Left forelimb (tissue), 1 donor: ENCODE measurements around the gene MYO5A.
"Not testable (repeated sequence)": the region's sequence is repeated elsewhere in the genome, so short reads cannot be mapped to it uniquely, and the experiment has no call there.

ENCODE experiments used
- DNase-seq: peaks from one replicate; pipeline ENCODE4 v3.0.0-alpha.2; 2018; ENCODE audit warnings: low spot score

The MYO5A gene

DNA sequence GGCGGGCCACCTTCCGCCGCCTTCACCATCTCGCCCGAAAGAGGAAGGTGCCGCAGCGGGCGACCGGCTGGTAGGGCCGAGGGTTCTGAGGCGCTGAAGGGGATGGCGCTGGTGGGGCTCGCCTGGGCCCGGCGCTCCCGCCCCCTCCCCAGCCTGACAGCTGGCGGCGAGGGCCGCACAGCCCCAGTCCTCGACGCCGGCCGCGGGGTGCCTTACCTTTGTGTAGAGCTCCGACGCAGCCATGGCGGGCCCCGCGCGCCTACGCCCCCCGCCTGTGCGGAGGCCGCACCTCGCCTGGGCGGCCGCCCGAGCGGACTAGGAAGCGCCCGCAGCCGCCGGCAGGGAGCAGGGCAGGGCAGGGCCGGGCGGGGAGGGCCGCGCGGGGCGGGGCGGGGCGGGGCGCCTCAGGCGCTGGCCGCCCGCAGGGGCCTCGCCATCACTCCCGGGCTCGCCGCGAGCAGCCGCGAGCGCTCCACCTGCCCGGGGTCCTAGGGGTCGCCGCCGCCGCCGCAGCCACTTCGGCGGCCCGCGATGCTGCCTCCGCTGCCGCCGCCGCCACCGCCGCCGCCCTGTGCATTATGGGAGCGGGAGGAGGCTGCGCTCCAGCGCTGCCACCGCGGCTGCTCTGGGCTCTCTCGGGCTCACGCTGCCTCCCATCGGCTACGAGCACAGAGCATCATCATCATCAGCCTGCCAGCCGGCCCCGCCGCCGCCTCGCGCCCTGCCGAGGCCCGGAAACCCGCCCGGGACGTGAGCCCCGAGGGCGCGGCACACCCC, at the start of gene MYO5A:
TSS of gene MYO5A (minus strand) at position 317 of the 777 bp plus-strand sequence. CDS start at position 243, 74 bp downstream.
- peak; percentile 79 for DNase-seq

DNA sequence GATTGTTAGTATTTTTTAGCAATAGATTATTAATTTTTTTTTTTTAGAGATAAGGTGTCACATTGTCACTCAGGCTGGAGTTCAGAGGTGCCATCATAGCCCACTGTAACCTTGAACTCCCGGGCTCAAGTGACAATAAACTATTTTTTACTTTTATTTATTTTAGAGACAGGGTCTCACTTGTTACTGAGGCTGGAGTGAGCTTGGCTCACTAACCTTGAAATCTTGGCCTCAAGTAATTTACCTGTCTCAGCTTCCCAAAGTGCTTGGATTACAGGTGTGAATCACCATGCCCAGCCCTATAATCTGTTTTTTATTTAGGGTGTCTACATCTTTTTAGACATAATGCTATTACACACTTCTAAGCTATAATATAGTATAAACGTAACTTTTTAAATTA, 48.0 kb upstream of the MYO5A start:
- no peak for DNase-seq

DNA sequence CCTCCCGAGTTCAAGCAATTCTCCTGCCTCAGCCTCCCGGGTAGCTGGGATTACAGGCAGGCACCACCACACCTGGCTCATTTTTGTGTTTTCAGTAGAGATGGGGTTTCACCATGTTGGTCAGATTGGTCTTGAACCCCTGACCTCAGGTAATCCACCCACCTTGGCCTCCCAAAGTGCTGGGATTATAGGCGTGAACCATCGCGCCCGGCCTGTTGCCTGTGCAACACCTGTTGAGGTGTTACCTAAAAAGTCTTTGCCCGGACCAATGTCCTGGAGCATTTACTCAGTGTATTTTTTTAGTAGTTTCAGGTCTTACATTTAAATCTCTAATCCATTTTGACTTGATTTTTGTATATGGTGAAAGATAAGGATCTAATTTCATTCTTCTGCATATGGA, 46.9 kb upstream of the MYO5A start:
- DNase-seq = not testable (repeated sequence)

DNA sequence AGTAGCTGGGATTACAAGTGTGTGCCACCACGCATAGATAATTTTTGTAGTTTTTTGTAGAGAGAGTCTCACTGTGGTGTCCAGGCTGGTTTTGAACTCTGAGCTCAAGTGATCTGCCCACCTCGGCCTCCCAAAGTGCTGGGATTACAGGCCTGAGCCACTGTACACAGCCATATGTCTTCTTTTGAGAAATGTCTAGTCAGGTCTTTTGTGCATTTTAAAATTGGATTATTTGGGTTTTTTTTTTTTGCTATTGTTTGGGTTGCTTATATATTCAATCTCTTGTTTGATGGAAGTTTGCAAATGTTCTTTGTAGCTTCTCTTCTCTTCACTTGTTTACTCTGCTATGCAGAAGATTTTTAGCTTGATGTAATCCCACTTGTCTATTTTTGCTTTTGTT, 46.4 kb upstream of the MYO5A start:
- no peak for DNase-seq

DNA sequence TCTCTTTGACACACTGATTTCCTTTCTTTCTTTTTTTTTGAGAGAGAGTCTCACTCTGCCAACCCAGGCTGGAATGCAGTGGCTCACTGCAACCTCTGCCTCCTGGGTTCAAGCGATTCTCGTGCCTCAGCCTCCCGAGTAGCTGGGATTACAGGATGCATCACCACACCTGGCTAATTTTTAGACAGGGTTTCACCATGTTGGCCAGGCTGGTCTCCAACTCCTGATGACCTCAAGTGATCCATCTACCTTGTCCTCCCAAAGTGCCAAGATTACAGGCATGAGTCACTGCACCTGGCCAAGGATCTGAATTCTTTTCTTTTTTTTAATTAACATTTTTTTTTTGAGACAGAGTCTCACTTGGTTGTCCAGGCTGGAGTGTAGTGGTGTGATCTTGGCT, 45.9 kb upstream of the MYO5A start:
- not testable (repeated sequence) for DNase-seq

DNA sequence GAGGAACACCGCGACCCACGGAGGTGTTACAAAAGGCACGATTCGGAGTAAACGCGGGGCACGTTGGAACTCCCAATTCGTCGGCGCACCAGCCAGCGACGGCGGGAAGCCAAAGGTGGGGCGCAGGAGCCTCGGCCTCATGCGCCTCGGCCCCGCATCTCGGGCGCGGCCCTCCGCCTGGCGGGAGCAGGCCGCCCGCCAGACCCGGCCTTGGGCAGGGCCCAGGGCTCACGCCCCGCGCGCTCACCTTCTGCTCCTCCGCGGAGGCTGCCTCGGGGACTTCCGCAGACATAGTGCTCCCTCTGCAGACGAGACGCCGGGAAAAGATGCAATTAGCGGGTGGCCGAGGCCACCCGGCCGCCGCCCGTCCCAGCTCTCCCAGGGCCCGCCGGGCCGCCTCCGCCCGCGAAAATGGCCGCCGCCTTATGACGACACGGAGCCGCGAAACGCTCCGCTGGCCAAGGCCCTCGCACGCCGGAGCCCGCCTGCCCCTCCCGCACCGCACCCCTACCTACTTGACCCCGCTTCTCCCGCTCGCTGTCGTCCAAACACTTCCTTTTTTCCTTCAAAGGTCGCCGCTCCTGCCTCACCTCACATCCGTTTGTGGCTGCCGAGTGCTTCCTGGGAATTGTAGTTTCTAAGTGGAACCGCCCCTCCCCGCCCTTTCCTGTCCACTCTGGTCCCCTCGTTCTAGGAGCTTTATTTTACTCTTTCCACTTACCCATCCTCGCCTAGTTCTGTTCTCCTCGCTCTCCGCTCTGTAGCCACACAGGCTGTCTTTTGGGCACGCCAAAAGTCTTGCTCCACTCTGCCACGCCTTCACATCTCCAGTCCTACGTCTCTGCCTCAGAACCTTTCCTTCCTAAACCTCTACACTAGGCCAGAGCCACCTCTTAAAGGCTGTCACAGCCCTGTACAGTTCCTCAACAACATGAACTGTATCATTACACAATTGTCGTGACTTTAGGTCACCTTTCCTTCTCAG, 40.2 kb upstream of the MYO5A start, which contains the start of gene ARPP19:
TSS of gene ARPP19 (minus strand) at position 430 of the 985 bp plus-strand sequence. CDS start at position 292, 138 bp downstream.
- DNase-seq = peak; percentile 90

DNA sequence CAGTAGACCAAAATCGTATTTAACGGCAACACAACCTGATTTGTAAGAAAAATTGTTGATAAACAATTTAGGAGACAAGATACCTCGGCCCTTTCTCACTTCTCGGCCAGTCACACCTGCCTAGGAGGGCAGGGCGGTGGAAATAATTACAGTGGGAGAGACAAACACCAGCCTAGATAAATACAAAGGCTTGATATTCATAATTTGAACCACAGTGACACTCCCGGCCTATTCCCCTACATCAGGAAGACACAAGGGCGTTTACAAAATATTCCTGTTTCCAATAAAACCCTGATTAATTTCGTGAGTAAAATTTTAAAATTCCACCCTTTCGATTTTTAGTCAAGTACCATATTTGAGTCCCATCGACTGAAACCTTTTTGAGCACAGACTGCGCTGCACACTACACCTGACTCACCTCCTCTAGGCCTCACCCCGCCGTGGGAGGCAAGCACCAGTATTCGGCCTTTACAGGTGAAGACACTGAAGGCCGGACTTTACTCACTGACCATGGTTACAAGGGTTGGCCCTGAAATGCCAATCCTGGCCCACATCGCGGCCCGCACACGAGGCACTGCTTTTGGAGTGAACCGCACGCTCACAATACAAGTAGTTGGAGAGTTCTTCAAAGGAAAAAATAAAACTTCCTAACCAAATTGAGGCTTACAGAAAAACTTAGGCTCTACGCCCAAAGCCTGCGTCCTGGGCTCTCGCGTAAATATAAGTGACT, 39.4 kb upstream of the MYO5A start:
- DNase-seq = peak; percentile 70

DNA sequence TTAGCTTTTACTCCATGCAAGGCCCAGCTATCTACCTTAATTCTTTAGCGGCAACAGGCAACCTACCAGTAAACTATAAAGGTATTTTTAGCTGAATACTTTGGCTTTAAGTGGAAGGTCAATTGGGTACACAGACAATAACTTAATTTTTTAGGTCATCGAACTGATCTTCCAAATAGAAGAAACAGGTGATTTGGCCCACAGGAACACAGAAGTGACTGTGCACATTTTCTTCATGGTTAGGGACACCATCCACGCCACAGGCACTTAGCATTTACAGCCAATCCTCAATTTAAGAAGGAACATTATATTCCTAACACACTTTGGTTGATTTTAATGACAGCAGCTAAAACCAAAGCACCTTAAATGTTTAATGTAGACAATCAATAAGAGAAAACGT, 38.2 kb upstream of the MYO5A start:
- DNase-seq = no peak

DNA sequence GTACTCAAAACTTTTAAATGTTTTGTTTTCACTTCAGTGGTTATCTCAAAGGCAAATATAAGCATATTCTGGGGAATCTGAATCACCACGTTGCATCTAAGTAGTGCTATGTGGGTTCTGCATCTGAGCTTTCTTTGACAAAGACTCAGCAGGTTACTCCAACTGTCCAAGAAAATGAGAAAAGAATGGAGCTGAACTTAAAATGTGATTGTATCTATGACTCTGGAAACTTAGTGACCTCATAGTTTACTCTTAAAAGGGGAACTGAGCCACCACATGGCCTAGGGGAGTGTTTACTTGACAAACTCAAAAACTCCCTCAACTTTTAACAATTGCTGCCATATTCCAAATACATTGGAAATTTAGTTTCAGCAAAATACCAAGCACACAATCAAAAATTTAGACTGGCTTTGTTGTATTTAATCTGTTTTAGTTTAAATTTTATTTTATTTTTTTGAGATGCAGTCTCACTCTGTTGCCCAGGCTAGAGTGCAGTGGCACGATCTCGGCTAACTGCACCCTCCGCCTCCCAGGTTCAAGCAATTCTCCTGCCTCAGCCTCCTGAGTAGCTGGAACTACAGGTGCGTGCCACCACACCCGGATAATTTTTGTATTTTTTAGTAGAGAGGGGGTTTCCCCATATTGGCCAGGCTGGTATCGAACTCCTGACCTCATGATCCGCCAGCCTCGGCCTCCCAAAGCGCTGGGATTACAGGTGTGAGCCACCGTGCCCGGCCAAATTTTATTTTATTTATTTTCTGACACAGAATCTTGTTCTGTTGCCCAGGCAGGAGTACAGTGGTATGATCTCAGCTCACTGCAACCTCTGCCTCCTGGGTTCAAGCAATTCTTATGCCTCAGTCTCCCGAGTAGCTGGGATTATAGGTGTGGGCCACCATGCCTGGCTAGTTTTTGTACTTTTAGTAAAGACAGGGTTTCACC, 37.0 kb upstream of the MYO5A start:
- not testable (repeated sequence) for DNase-seq

DNA sequence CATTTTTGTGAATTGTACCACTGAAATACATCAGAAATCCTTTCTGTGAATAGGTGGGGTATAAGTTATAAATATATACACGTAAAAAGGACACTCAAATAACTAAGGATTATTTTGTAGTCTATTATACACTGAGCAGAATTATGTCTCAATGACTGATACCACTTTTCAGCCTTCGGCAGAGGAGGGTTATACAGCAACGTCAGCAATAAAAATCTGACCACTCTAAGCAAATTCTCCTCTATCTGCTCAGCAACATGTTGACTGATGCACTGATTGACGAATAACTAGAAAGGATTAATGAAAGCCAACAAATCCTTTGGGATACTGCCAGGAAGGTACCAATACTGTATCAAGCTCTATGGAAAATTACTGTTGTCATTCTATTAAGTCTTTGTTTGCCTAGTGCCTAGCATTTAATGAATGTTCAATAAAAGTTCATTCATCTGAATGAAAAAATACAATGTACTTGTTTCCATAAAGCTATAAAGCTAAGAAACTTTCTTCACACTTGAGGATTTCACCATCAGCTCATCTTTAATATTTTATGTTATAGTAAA, 34.9 kb upstream of the MYO5A start:
- no peak for DNase-seq

DNA sequence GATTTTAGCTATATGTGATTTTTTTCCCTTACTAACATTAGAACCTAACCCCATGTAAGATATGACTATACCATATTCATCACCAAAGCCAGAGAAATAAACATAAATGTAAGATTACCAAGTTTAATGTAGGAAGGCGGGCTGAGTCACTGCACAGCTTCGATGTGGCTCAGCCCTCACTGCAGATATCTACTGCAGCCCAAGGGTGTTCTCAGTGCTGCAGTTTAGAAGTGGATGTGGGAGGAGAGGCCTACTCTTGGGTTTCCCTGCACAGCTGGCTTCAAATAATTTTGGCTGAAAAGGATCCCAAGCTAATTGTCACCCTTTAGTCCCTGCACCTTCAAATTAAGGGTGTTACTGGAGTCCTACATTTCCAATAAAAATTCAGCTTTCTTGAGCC, 30.9 kb upstream of the MYO5A start:
- DNase-seq = no peak

DNA sequence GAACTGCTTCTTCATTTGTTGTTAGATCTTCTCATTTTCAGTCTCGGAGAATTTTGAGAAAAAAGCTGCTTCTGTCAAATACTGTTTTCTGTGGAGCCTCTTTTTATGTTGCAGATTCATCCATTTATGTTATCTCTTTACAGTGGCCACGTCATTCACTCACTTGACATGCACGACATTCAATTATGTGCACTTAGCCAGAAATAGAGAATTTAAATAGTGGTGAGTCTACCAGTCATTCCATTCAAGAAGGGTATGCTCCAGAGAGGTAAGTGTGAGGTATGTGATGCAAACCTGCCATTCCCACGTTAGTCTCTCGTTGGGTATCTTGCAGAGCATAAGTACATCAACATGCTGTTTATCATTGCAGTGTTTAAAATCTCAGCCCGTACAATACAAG, 30.3 kb upstream of the MYO5A start:
- no peak for DNase-seq

DNA sequence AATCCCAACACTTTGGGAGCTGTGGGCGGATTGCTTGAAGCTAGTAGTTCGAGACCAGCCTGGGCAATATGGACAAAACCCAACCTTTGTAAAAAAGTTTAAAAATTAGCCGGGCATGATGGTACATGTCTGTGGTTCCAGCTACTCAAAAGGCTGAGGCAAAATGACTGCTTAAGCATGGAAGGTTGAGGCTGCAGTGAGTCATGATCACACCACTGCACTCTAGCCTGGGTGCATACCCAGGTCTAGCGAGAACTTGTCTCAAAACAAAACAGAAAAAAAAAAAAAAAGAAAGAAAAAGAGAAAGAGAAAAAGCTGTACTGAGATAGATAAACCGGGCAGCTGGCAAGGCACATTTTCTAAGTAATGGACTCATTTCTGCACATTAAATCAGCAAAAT, 29.5 kb upstream of the MYO5A start:
- no peak for DNase-seq

DNA sequence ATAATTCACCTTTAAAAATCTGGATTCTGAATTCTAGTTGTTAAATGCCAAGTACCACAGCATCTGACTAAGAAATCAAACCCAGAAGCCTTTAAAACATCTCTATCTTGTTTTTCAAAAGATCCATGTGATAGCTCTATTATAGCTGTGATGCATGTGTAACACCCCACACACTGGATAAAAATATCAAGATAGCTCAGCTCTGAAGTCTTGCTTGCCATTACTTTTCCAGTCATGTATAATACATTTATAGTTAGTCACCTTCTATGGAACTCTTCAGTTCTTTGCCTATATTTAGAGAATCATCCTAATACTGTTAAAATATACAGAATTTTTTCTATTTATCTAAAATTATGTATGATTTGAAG, 28.6 kb upstream of the MYO5A start:
- no peak for DNase-seq

DNA sequence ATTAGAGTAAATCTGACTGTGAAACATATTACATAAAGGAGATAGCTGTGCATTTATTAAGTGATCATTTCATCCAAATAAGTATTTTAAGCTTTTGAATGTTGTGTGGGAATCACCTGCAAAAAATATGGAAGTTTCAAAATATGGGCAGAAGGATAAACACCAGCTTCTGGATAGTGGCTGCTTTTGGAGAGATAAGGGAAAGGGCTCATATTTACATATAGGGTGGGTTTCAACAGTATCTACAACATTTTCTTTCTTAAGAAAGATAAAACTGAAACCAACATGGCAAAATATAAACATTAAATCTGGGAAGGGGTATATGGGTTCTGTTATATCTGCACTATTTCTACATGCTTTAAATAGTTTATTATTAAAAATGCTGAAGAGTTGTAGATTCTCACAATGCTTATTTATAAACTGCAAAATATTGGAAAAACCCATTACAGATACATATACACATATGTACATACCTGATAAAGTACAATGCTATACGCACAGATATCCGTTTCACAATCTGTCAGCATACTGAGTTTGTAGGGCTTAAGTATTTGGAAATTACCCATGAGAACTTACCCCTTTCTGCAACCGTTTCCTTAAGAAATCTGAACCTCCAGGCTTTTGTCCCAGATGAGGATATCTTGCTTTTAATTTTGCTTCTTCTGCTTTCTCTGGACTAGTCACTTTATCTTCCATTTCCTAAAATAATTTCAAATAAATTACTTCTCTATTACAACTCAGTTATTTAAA, 28.0 kb upstream of the MYO5A start:
- DNase-seq = no peak

DNA sequence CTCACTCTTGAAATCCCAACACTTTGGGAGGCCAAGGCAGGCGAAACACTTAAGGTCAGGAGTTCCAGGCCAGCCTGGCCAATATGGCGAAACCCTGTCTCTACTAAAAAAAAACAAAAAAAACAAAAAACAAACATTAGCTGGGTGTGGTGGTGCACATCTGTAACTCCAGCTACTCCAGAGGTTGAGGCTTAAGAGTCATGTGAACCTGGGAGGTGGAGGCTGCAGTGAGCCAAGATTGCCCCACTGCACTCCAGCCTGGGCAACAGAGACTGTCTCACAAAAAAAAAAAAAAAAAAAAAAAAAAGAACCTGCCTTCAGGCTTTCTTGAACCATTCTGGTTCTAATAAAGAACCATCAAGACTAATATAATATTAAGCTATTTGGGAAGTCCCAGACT, 23.6 kb upstream of the MYO5A start:
- no peak for DNase-seq

DNA sequence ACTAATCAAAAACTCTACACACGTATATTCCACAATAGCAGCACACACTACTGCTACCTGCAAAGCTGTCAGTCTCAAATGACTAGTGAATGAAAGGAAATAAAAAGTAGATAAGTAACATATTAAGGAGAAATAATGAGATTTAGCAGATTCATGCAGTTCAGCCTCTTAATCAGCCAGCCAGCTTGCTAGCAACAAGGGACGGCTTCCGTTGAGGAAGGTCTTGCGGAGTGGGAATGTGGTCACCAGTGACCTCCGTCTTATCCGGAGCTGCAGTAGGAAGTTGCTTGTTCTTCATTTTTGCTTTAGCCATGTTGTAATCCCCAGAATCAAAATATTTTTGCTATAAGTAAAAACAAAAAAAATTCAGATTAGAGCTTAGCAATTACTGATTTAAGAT, 23.1 kb upstream of the MYO5A start:
- DNase-seq = no peak

DNA sequence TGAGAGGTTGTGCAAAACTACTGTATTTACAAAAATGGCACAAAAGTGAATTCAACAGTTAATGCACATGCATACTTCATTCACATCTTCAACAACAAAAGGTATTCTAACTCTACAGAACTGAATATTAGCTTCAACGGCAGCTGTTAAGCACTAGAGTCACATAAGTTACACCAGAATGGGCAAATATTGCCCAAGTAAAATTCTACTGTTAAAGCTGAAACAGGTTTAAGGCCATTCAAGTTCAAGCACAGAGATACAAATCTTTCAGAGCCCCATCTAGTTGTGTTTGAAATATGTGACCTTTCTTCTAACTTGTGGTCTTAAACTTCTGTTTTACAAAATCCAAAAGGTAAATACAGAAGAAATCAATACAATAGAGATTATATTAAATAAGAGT, 22.5 kb upstream of the MYO5A start:
- not testable (repeated sequence) for DNase-seq

DNA sequence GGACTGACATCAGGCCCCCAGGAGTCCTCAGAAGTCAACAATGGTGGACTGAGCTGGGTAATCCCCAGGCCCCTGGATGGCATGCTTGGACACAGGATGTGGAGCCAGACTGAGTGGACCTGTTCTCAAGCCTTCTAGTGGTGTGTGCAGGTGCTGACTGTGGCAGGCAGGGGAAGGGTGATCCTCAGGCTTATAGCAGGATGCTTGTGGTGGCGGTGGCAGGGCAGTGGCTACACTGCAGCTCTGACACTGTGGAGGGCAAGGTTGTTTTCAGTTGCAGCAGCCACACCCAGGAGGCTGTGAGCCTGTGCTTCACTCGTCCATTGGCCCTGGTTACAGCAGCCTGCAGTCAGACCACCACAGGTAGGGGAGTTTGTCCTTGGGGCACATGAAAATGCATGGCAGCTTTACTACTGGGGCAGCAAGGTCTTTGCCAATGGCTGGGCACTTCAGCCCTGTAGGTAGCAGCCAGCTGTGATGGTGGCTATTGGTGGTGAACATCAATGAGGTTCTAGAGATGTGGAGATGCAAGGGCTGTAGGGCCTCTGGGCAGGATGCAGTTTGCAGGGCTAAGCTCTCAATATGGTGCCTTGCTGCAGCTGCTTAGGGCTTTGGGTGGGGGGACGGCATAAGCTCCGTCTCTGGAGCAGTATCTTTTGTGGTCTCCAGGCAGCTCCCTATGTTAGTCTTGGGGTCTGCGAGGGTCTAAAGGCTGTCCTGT, 17.5 kb upstream of the MYO5A start:
- no peak for DNase-seq
